ENCODE results near the gene C16orf95.
"Not testable (repeated sequence)": the region's sequence is repeated elsewhere in the genome, so short reads cannot be mapped to it uniquely, and the experiment has no call there.

Gene C16orf95

DNA sequence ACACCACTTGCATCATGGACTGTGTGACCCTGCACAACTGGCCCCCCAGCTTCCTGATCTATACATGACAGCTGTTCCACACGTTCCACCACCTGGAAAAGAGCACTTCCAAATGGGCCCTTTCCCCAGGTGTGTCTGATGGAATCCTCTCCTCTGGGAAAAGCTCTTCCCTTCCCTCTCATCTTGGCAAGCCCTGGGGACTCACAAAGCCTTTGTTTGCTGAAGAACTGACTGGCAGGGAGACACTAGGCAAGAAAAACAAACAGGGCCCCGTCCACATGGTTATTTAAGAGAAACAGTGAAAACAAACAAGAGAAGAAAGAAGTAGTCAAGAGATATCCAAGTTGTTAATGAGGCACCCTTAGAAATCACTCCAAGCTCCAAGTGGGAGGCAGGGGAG is 52.6 kb downstream of the C16orf95 start:
- TF ChIP-seq EZH2phosphoT487 (IDR thresholded peaks at IDR 0.05; ENCODE audit: low read depth): no peak
- TF ChIP-seq, protein P1, sequence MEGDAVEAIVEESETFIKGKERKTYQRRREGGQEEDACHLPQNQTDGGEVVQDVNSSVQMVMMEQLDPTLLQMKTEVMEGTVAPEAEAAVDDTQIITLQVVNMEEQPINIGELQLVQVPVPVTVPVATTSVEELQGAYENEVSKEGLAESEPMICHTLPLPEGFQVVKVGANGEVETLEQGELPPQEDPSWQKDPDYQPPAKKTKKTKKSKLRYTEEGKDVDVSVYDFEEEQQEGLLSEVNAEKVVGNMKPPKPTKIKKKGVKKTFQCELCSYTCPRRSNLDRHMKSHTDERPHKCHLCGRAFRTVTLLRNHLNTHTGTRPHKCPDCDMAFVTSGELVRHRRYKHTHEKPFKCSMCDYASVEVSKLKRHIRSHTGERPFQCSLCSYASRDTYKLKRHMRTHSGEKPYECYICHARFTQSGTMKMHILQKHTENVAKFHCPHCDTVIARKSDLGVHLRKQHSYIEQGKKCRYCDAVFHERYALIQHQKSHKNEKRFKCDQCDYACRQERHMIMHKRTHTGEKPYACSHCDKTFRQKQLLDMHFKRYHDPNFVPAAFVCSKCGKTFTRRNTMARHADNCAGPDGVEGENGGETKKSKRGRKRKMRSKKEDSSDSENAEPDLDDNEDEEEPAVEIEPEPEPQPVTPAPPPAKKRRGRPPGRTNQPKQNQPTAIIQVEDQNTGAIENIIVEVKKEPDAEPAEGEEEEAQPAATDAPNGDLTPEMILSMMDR (IDR thresholded peaks at IDR 0.05; ENCODE audit: low read depth, low read length): no peak
- H3K9me3 ChIP-seq (ENCODE audit: insufficient read depth, low read length): no peaks in the 10 kb centered on the region
- H3K79me2 ChIP-seq (ENCODE audit: low read length): no peaks in the 10 kb centered on the region
- no peak overlapping the region for H3K27ac ChIP-seq (ENCODE audit: low read length)
- H3K9ac ChIP-seq (ENCODE audit: low read length): no peak overlapping the region
- no peak overlapping the region for H3K4me2 ChIP-seq (ENCODE audit: low read length)
- no peak overlapping the region for H3K4me3 ChIP-seq (ENCODE audit: low read length)
- no peaks in the 10 kb centered on the region for H3K36me3 ChIP-seq (replicated peaks; ENCODE audit: low read depth, low read length)
- no peak overlapping the region for H2AFZ ChIP-seq (ENCODE audit: low read depth, low read length)
- no peaks in the 10 kb centered on the region for H3K4me1 ChIP-seq (ENCODE audit: low read length)
- H4K20me1 ChIP-seq (ENCODE audit: insufficient read depth, low read length): no peaks in the 10 kb centered on the region
- H3K27me3 ChIP-seq (ENCODE audit: low read depth, low read length): no peaks in the 10 kb centered on the region

DNA sequence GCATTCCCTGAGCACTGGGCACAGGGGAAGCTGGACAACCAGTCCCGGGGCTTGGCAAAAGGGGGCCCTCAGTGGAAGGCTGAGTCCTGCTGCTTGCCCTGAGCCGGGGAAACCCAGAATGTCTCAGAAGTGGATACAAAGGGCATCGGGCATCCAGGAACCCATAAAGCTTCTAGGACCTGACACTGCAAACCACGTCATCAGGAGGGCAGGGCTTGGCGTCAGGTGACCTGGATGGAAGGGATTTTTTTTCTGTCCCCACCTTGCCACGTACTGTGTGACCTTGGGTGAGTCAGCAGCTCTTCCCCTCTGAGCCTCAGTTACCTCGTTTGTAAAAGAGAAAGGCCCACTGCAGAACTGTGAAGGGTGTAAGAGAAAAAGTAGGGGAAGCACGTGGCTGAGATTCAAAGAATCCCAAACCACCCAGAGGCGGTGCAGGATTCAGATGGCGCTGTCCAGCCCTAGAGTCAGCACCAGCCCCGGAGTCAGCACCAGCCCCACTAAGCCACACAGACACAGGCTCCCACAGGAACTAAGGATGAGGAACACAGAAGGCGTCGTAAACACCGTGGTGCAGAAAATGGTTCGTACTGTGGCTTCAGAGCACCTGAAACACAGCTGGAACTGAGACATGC is 53.7 kb downstream of the C16orf95 start:
- Histone ChIP-seq H2AFZ (ENCODE audit: low read depth, low read length) (no peak overlapping the region), H3K4me1 (ENCODE audit: low read length) (no peaks in the 10 kb centered on the region), H3K36me3 (replicated peaks; ENCODE audit: low read depth, low read length) (no peaks in the 10 kb centered on the region), H3K9me3 (ENCODE audit: insufficient read depth, low read length) (no peaks in the 10 kb centered on the region), H4K20me1 (ENCODE audit: insufficient read depth, low read length) (no peaks in the 10 kb centered on the region), H3K27ac (ENCODE audit: low read length) (no peak overlapping the region), H3K4me3 (ENCODE audit: low read length) (no peak overlapping the region), H3K79me2 (ENCODE audit: low read length) (no peaks in the 10 kb centered on the region), H3K9ac (ENCODE audit: low read length) (no peak overlapping the region), H3K4me2 (ENCODE audit: low read length) (no peak overlapping the region), H3K27me3 (ENCODE audit: low read depth, low read length) (no peaks in the 10 kb centered on the region)
- TF ChIP-seq, protein P1 (IDR thresholded peaks at IDR 0.05; ENCODE audit: low read depth, low read length): no peak
- no peak for TF ChIP-seq EZH2phosphoT487 (IDR thresholded peaks at IDR 0.05; ENCODE audit: low read depth)

DNA sequence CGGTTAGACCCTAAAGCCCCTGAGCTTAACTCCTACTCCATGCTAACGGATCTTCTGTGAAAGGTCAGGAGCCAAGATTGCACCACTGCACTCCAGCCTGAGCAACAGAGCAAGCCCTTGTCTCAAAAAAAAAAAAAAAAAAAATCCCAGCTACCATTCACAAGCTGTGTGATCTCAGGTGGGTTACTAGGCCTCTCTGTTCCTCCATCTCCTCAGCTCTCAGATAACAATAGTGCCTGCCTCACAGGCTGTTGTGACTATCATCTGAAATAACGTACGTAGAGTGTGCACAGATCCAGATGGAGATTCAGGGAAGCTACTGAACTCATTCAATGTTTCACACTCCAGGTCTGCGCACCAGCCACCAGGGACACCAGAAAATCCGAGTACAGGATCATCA is 57.8 kb downstream of the C16orf95 start:
- Histone ChIP-seq H3K27ac (ENCODE audit: low read length) (no peak overlapping the region), H3K9ac (ENCODE audit: low read length) (no peak overlapping the region), H3K4me1 (ENCODE audit: low read length) (no peaks in the 10 kb centered on the region), H2AFZ (ENCODE audit: low read depth, low read length) (no peak overlapping the region), H3K36me3 (replicated peaks; ENCODE audit: low read depth, low read length) (no peaks in the 10 kb centered on the region), H3K27me3 (ENCODE audit: low read depth, low read length) (no peaks in the 10 kb centered on the region), H3K9me3 (ENCODE audit: insufficient read depth, low read length) (no peaks in the 10 kb centered on the region), H3K79me2 (ENCODE audit: low read length) (no peaks in the 10 kb centered on the region), H4K20me1 (ENCODE audit: insufficient read depth, low read length) (no peaks in the 10 kb centered on the region), H3K4me2 (ENCODE audit: low read length) (no peak overlapping the region), H3K4me3 (ENCODE audit: low read length) (no peak overlapping the region)
- TF ChIP-seq EZH2phosphoT487 (IDR thresholded peaks at IDR 0.05; ENCODE audit: low read depth): no peak
- TF ChIP-seq, protein P1 (IDR thresholded peaks at IDR 0.05; ENCODE audit: low read depth, low read length): no peak

DNA sequence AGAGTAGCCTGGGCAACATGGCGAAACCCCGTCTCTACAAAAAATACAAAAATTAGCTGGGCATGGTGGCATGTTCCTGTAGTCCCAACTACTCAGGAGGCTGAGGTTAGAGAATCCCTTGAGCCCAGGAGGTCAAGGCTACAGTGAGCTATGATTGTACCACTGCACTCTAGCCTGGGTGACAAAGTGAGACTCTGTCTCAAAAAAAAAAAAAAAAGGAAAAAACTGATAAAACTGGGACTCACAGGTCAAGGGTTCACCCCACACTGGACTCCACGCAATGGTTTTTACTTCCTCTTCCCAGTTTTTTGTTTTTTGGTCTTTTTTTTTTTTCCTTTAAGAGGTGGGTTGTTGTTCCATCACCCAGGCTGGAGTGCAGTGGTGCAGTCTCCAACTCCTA is 58.5 kb downstream of the C16orf95 start:
- not testable (repeated sequence) for H3K27ac ChIP-seq (ENCODE audit: low read length); H3K36me3 ChIP-seq (replicated peaks; ENCODE audit: low read depth, low read length); H3K4me1 ChIP-seq (ENCODE audit: low read length); H2AFZ ChIP-seq (ENCODE audit: low read depth, low read length); H3K9me3 ChIP-seq (ENCODE audit: insufficient read depth, low read length); H4K20me1 ChIP-seq (ENCODE audit: insufficient read depth, low read length); H3K79me2 ChIP-seq (ENCODE audit: low read length); H3K9ac ChIP-seq (ENCODE audit: low read length); H3K27me3 ChIP-seq (ENCODE audit: low read depth, low read length); H3K4me2 ChIP-seq (ENCODE audit: low read length); H3K4me3 ChIP-seq (ENCODE audit: low read length)

Measured in OCI-LY3 (cell line).